IPS-20b (cell line): Measurements from ENCODE around the gene ST13.
"Not testable (repeated sequence)": the region's sequence is repeated elsewhere in the genome, so short reads cannot be mapped to it uniquely, and the experiment has no call there.

ENCODE experiments used
- H3K27ac ChIP-seq: one replicate; pipeline ENCODE4 v1.5.1; 2013; ENCODE audit warnings: low read length
- H3K27me3 ChIP-seq: 2 replicates; pipeline ENCODE4 v1.6.1; 2013; ENCODE audit warnings: mild to moderate bottlenecking, low read length, inconsistent platforms; ENCODE audit not compliant: insufficient read depth
- H3K36me3 ChIP-seq: 2 replicates; pipeline ENCODE4 v1.6.1; 2013; ENCODE audit warnings: low read depth, mild to moderate bottlenecking, inconsistent platforms, low read length, moderate library complexity; ENCODE audit not compliant: insufficient read depth
- H3K4me1 ChIP-seq: 2 replicates; pipeline ENCODE4 v1.6.1; 2013; ENCODE audit warnings: mild to moderate bottlenecking, control low read depth, inconsistent platforms, low read length, moderate library complexity; ENCODE audit not compliant: insufficient read depth
- H3K4me3 ChIP-seq: 2 replicates; pipeline ENCODE4 v1.5.1; 2013; ENCODE audit warnings: mild to moderate bottlenecking, low read length, inconsistent platforms
- H3K9ac ChIP-seq: 2 replicates; pipeline ENCODE4 v1.6.1; 2013; ENCODE audit warnings: low read depth, mild to moderate bottlenecking, inconsistent platforms, low read length, moderate library complexity
- H3K9me3 ChIP-seq: 2 replicates; pipeline ENCODE4 v1.6.1; 2013; ENCODE audit warnings: mild to moderate bottlenecking, low read depth, low read length, inconsistent platforms; ENCODE audit not compliant: insufficient read depth

ST13 gene

GRCh38 chr22:40867109-40867508, 10.7 kb upstream of the ST13 start:
- no peaks in the 10 kb centered on the region for H3K27me3 ChIP-seq
- no peaks in the 10 kb centered on the region for H3K4me1 ChIP-seq
- H3K9ac ChIP-seq, result 0 out of 2 replicates have a peak overlapping the region, but pooled peaks have one; percentile 21
- no peak overlapping the region for H3K27ac ChIP-seq
- H3K4me3 ChIP-seq, result no peak overlapping the region
- peaks cover 16% of the 10 kb centered on the region for H3K36me3 ChIP-seq
- no peaks in the 10 kb centered on the region for H3K9me3 ChIP-seq

- H3K36me3 ChIP-seq, result peaks cover 9% of the 10 kb centered on the region; the same call in 1 of the 2 replicates
- no peak overlapping the region for H3K27ac ChIP-seq
- no peaks in the 10 kb centered on the region for H3K27me3 ChIP-seq
- H3K4me1 ChIP-seq, result peaks cover 6% of the 10 kb centered on the region; the same call in 1 of the 2 replicates
- no peak overlapping the region for H3K4me3 ChIP-seq
- no peak overlapping the region for H3K9ac ChIP-seq
- H3K9me3 ChIP-seq, result no peaks in the 10 kb centered on the region
These were observed 6.1 kb upstream of the ST13 start for GRCh38 chr22:40862537-40862936.

- Histone ChIP-seq H3K27me3 (no peaks in the 10 kb centered on the region), H3K9me3 (no peaks in the 10 kb centered on the region), H3K36me3 (peaks cover 9% of the 10 kb centered on the region; the same call in 1 of the 2 replicates), H3K4me3 (no peak within 1 kb of the TSS), H3K9ac (no peak within 1 kb of the TSS), H3K4me1 (peaks cover 6% of the 10 kb centered on the region; the same call in 1 of the 2 replicates), H3K27ac (no peak within 1 kb of the TSS)
These were observed 5.6 kb upstream of the ST13 start, which contains the start of gene DNAJB7 for GRCh38 chr22:40862013-40862412. Gene DNAJB7, minus strand, starts transcription at chr22:40862113. Its CDS starts 119 bp downstream, at chr22:40861994.

- Histone ChIP-seq H3K9ac (peak overlapping the region; percentile 99), H3K27me3 (no peaks in the 10 kb centered on the region), H3K4me3 (peak overlapping the region; percentile 100), H3K4me1 (peaks cover 20% of the 10 kb centered on the region; the same call in 1 of the 2 replicates), H3K36me3 (peaks cover 26% of the 10 kb centered on the region), H3K27ac (peak overlapping the region; percentile 69), H3K9me3 (no peaks in the 10 kb centered on the region)
These were observed 943 bp upstream of the ST13 start for GRCh38 chr22:40857309-40857855.

- Histone ChIP-seq H3K36me3 (peaks cover 30% of the 10 kb centered on the region), H3K4me1 (peaks cover 20% of the 10 kb centered on the region; the same call in 1 of the 2 replicates), H3K27ac (peak overlapping the region; percentile 44), H3K4me3 (peak overlapping the region; percentile 100), H3K9ac (peak overlapping the region; percentile 99), H3K27me3 (no peaks in the 10 kb centered on the region), H3K9me3 (no peaks in the 10 kb centered on the region)
These were observed 393 bp downstream of the ST13 start for GRCh38 chr22:40855979-40856512.

GRCh38 chr22:40855071-40855978, 1.1 kb downstream of the ST13 start:
- peak overlapping the region; percentile 100 for H3K4me3 ChIP-seq
- peaks cover 34% of the 10 kb centered on the region for H3K36me3 ChIP-seq
- peaks cover 20% of the 10 kb centered on the region; the same call in 1 of the 2 replicates for H3K4me1 ChIP-seq
- peak overlapping the region; percentile 99 for H3K9ac ChIP-seq
- H3K27ac ChIP-seq, result peak overlapping the region; percentile 44
- H3K9me3 ChIP-seq, result no peaks in the 10 kb centered on the region
- no peaks in the 10 kb centered on the region for H3K27me3 ChIP-seq

GRCh38 chr22:40853961-40854360, 2.5 kb downstream of the ST13 start:
- Histone ChIP-seq H3K4me1 (peaks cover 20% of the 10 kb centered on the region; the same call in 1 of the 2 replicates), H3K9me3 (no peaks in the 10 kb centered on the region), H3K36me3 (peaks cover 48% of the 10 kb centered on the region), H3K27ac (no peak overlapping the region), H3K4me3 (peak overlapping the region; percentile 100), H3K9ac (peak overlapping the region; percentile 99; the same call in 1 of the 2 replicates), H3K27me3 (no peaks in the 10 kb centered on the region)

- Histone ChIP-seq H3K9me3 (no peaks in the 10 kb centered on the region), H3K27me3 (no peaks in the 10 kb centered on the region), H3K9ac (peak overlapping the region; percentile 99; the same call in 1 of the 2 replicates), H3K4me3 (peak overlapping the region; percentile 100; the same call in 1 of the 2 replicates), H3K36me3 (peaks cover 54% of the 10 kb centered on the region), H3K27ac (no peak overlapping the region), H3K4me1 (peaks cover 20% of the 10 kb centered on the region; the same call in 1 of the 2 replicates)
These were observed 3.1 kb downstream of the ST13 start for GRCh38 chr22:40853333-40853732.

- not testable (repeated sequence) for H3K9ac ChIP-seq, H3K27ac ChIP-seq, H3K27me3 ChIP-seq, H3K9me3 ChIP-seq, H3K4me1 ChIP-seq, H3K4me3 ChIP-seq
- peaks cover 100% of the 10 kb centered on the region for H3K36me3 ChIP-seq
These were observed 10.6 kb downstream of the ST13 start for GRCh38 chr22:40845816-40846215.

GRCh38 chr22:40844951-40845350, 11.5 kb downstream of the ST13 start:
- no peak overlapping the region for H3K9ac ChIP-seq
- H3K27ac ChIP-seq, result no peak overlapping the region
- H3K9me3 ChIP-seq, result no peaks in the 10 kb centered on the region
- no peak overlapping the region for H3K4me3 ChIP-seq
- H3K27me3 ChIP-seq, result no peaks in the 10 kb centered on the region
- peaks cover 100% of the 10 kb centered on the region for H3K36me3 ChIP-seq
- H3K4me1 ChIP-seq, result no peaks in the 10 kb centered on the region

- H3K9me3 ChIP-seq, result no peaks in the 10 kb centered on the region
- no peak overlapping the region for H3K4me3 ChIP-seq
- H3K27me3 ChIP-seq, result no peaks in the 10 kb centered on the region
- no peaks in the 10 kb centered on the region for H3K4me1 ChIP-seq
- peaks cover 97% of the 10 kb centered on the region for H3K36me3 ChIP-seq
- H3K9ac ChIP-seq, result no peak overlapping the region
- no peak overlapping the region for H3K27ac ChIP-seq
These were observed 18.0 kb downstream of the ST13 start for GRCh38 chr22:40838486-40838885.
